ENCODE results near the gene NR6A1. TPM values are rescaled to one million over a fixed set of nuclear protein-coding genes. Genes with fewer than 3 reads are reported as not detected.

The NR6A1 gene
- total and polyA plus RNA-seq, 2 of the 8 experiments (the other 6 are each of a cell fraction or from before 2014, with no cell fraction given) = 93.2 to 237 TPM

- Histone ChIP-seq H3K18ac (ENCODE audit: extremely low read depth, low read length) (no peak overlapping the region), H3K27me3 (replicated peaks in 1 of 4; ENCODE audit: control insufficient read depth in 3 of 4, extremely low read depth in 1 of 4, insufficient read depth in 3 of 4, low read length in 3 of 4) (no peaks in the 10 kb centered on the region), H3K9me3 (ENCODE audit: insufficient read depth in 2 of 2, low read depth in 1 of 2, low read length in 1 of 2) (no peaks in the 10 kb centered on the region), H2BK5ac (ENCODE audit: low read depth, low read length) (no peak overlapping the region), H3K56ac (replicated peaks; ENCODE audit: insufficient read length, low read depth, low read length) (no peak overlapping the region), H3K4me1 (replicated peaks in 1 of 4; ENCODE audit: control insufficient read depth in 3 of 4, insufficient read depth in 4 of 4, low read length in 3 of 4) (peaks cover 15 to 41% (median 20%) of the 10 kb centered on the region in 4 experiments), H2BK12ac (ENCODE audit: low read depth, low read length) (no peak overlapping the region), H3K36me3 (ENCODE audit: control insufficient read depth in 2 of 4, insufficient read depth in 4 of 4, low read length in 3 of 4) (no peaks in the 10 kb centered on the region), H4K20me1 (replicated peaks in 1 of 2; ENCODE audit: control insufficient read depth in 1 of 2, insufficient read depth in 2 of 2, low read length in 2 of 2) (no peaks in the 10 kb centered on the region), H3K23ac (ENCODE audit: insufficient read length) (no peak overlapping the region), H2AFZ (ENCODE audit: low read length) (no peak overlapping the region), H3K23me2 (ENCODE audit: low read depth, low read length) (0 out of 2 replicates have a peak, but pooled peaks cover 3% of the 10 kb centered on the region), H3K79me2 (ENCODE audit: control insufficient read depth in 1 of 2, insufficient read depth in 2 of 2, low read length in 2 of 2) (peaks cover 0 to 86% of the 10 kb centered on the region in 2 experiments; a peak in 3 of 4 replicates), H4K8ac (ENCODE audit: extremely low read depth, insufficient read depth, low read length) (no peak overlapping the region), H3K4me3 (ENCODE audit: extremely low read depth in 1 of 4, insufficient read depth in 2 of 4, low read depth in 3 of 4, low read length in 4 of 4) (no peak overlapping the region), H2BK15ac (ENCODE audit: low read length) (no peak overlapping the region), H2AK5ac (ENCODE audit: low read depth, low read length) (no peak overlapping the region), H3K14ac (ENCODE audit: insufficient read length) (no peak overlapping the region), H3K79me1 (ENCODE audit: low read depth, low read length) (0 out of 2 replicates have a peak, but pooled peaks cover 3% of the 10 kb centered on the region), H3K4ac (replicated peaks; ENCODE audit: insufficient read length, low read depth, low read length) (no peak overlapping the region), H2BK20ac (ENCODE audit: low read length) (no peak overlapping the region), H3K27ac (ENCODE audit: low read depth, low read length) (no peak overlapping the region), H4K91ac (replicated peaks; ENCODE audit: insufficient read length, low read length) (no peak overlapping the region), H3K4me2 (ENCODE audit: insufficient read depth in 1 of 2, low read depth in 2 of 2, low read length in 2 of 2) (0 out of 4 replicates have a peak overlapping the region, but pooled peaks of 1 of the 2 experiments have one; percentile 8), H4K5ac (ENCODE audit: insufficient read length, low read depth, low read length) (no peak overlapping the region), H2BK120ac (replicated peaks; ENCODE audit: low read depth, low read length) (no peak overlapping the region), H3K9ac (replicated peaks in 1 of 4; ENCODE audit: extremely low read depth in 1 of 4, low read depth in 3 of 4, low read length in 3 of 4) (no peak overlapping the region)
- CTCF ChIA-PET (ENCODE audit: partially characterized antibody) = interaction anchor here (0.6 to 2.1 kb wide), 9 partner anchors 10 to 472 kb away, joined by 3 to 9 read pairs (median 4); partner anchors contain the start of gene WDR38
- DNase-seq (ENCODE audit: low read depth in 1 of 2, low spot score in 2 of 2) = no peak
- no peak for FAIRE-seq
- POLR2A ChIA-PET (ENCODE audit: partially characterized antibody) = no interaction called here
- 56% methylated on average over 3 of the region's 3 CpGs; no CpG with 5 or more reads in 1 of the 2 experiments for WGBS, 2 experiments (ENCODE audit: extremely low coverage in 1 of 2, insufficient coverage in 1 of 2, insufficient read length in 1 of 2, insufficient replicate concordance in 2 of 2, low coverage in 1 of 2, low lambda C conversion rate in 2 of 2, missing lambda C conversion rate in 1 of 2)
- TF ChIP-seq SP4 (IDR thresholded peaks at IDR 0.05; ENCODE audit: low read length) (no peak), EZH2 (IDR thresholded peaks at IDR 0.05; ENCODE audit: low read depth, low read length, severe bottlenecking) (no peak), SIN3A (conservative IDR thresholded peaks at IDR 0.05 in 1 of 2, IDR thresholded peaks at IDR 0.05 in 1 of 2; ENCODE audit: low read depth in 1 of 2, low read length in 2 of 2) (no peak), POU5F1 (IDR thresholded peaks at IDR 0.05; ENCODE audit: low read depth, low read length) (no peak), TEAD4 (IDR thresholded peaks at IDR 0.05; ENCODE audit: low read depth, low read length) (no peak), HDAC2 (IDR thresholded peaks at IDR 0.05; ENCODE audit: borderline replicate concordance in 1 of 2, low read depth in 2 of 2, low read length in 2 of 2) (no peak), JUN (IDR thresholded peaks at IDR 0.05; ENCODE audit: low read depth, low read length) (no peak), RFX5 (IDR thresholded peaks at IDR 0.05; ENCODE audit: borderline replicate concordance, low read depth, low read length) (no peak), SIRT6 (IDR thresholded peaks at IDR 0.05; ENCODE audit: low read length) (no peak), SIX5 (IDR thresholded peaks at IDR 0.05; ENCODE audit: low read depth, low read length) (no peak), POLR2AphosphoS5 (IDR thresholded peaks at IDR 0.05; ENCODE audit: low read depth, low read length) (no peak), HDAC6 (IDR thresholded peaks at IDR 0.05; ENCODE audit: low read depth, low read length) (no peak), BCL11A (IDR thresholded peaks at IDR 0.05; ENCODE audit: low read depth in 2 of 2, low read length in 2 of 2) (no peak), CTBP2 (IDR thresholded peaks at IDR 0.05; ENCODE audit: borderline replicate concordance, insufficient read depth, insufficient read length, low read length) (no peak), TAF1 (IDR thresholded peaks at IDR 0.05; ENCODE audit: low read depth, low read length) (no peak)
Observed at GRCh38 chr9:124755061-124755460, 16.1 kb downstream of the NR6A1 start.

Measured in H1 (cell line).